Measurements from ENCODE around the gene DUS2.

The DUS2 gene

DNA sequence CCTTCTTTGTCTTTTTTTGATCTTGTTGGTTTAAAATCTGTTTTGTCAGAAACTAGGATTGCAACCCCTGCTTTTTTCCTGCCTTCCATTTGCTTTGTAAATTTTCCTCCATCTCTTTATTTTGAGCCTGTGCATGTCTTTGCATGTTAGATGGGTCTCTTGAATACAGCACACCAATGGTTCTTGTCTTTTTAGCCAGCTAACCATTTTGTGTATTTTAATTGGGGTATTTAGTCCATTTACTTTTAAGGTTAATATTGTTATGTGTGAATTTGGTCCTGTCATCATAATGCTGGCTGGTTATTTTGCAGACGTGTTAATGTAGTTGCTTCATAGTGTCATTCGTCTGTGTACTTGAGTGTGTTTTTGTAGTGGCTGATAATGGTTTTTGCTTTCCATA is 88.3 kb downstream of the DUS2 start:
- no peak for TF ChIP-seq ZNF18 (tag by site-specific recombination; IDR thresholded peaks at IDR 0.05)
- no peak for TF ChIP-seq ZNF600 (tag by site-specific recombination; IDR thresholded peaks at IDR 0.05)
- TF ChIP-seq ZNF146 (tag by site-specific recombination; IDR thresholded peaks at IDR 0.05): no peak
- TF ChIP-seq SETDB1 (IDR thresholded peaks at IDR 0.05; ENCODE audit: insufficient read length, low read length): peak; percentile 95
- no peak for TF ChIP-seq ZNF148 (tag by site-specific recombination; IDR thresholded peaks at IDR 0.05; ENCODE audit: borderline replicate concordance)
- Histone ChIP-seq H3K9me3 (ENCODE audit: control insufficient read depth, insufficient read depth, low read depth, low read length) (no peaks in the 10 kb centered on the region), H3K36me3 (ENCODE audit: control insufficient read depth in 2 of 2, insufficient read depth in 1 of 2, low read length in 2 of 2) (no peaks in the 10 kb centered on the region), H3K4me3 (ENCODE audit: low read depth, low read length) (no peak overlapping the region), H3K4me1 (ENCODE audit: control insufficient read depth, insufficient read depth, low read length) (no peaks in the 10 kb centered on the region), H3K27ac (ENCODE audit: extremely low read depth, low read depth, low read length) (no peak overlapping the region)
- CTCF ChIA-PET: no interaction called here
- POLR2A ChIA-PET: no interaction called here

GRCh38 chr16:68113059-68113761 is 90.1 kb downstream of the DUS2 start:
- POLR2A ChIA-PET: no interaction called here
- CTCF ChIA-PET: interaction anchor here (0.7 to 0.8 kb wide), 2 partner anchors 115 to 907 kb away, joined by 3 read pairs; no protein-coding TSS in a partner anchor
- Histone ChIP-seq H3K27ac (ENCODE audit: extremely low read depth, low read depth, low read length) (no peak overlapping the region), H3K4me3 (ENCODE audit: low read depth, low read length) (no peak overlapping the region), H3K9me3 (ENCODE audit: control insufficient read depth, insufficient read depth, low read depth, low read length) (no peaks in the 10 kb centered on the region), H3K36me3 (ENCODE audit: control insufficient read depth in 2 of 2, insufficient read depth in 1 of 2, low read length in 2 of 2) (no peaks in the 10 kb centered on the region), H3K4me1 (ENCODE audit: control insufficient read depth, insufficient read depth, low read length) (no peaks in the 10 kb centered on the region)
- TF ChIP-seq ZNF2 (tag by site-specific recombination; IDR thresholded peaks at IDR 0.05) (no peak), WT1 (tag by site-specific recombination; IDR thresholded peaks at IDR 0.05) (no peak), FEZF1 (tag by site-specific recombination; IDR thresholded peaks at IDR 0.05) (no peak), ZNF391 (tag by site-specific recombination; IDR thresholded peaks at IDR 0.05; ENCODE audit: borderline replicate concordance, low read depth) (no peak), PRDM1 (tag by site-specific recombination; IDR thresholded peaks at IDR 0.05) (no peak), ZNF423 (tag by site-specific recombination; IDR thresholded peaks at IDR 0.05) (no peak), ZNF600 (tag by site-specific recombination; IDR thresholded peaks at IDR 0.05) (no peak), ZNF623 (tag by site-specific recombination; IDR thresholded peaks at IDR 0.05) (no peak), ZNF416 (tag by site-specific recombination; IDR thresholded peaks at IDR 0.05) (no peak), BCL11A (tag by site-specific recombination; IDR thresholded peaks at IDR 0.05; ENCODE audit: low read depth) (no peak), ZNF626 (tag by site-specific recombination; IDR thresholded peaks at IDR 0.05) (no peak), ZNF404 (tag by site-specific recombination; IDR thresholded peaks at IDR 0.05) (no peak), ZNF426 (tag by site-specific recombination; IDR thresholded peaks at IDR 0.05) (no peak), ZNF157 (tag by site-specific recombination; IDR thresholded peaks at IDR 0.05) (no peak), TRIM28 (IDR thresholded peaks at IDR 0.05; ENCODE audit: borderline replicate concordance, low read length) (no peak), ZNF266 (tag by site-specific recombination; IDR thresholded peaks at IDR 0.05; ENCODE audit: low read depth) (no peak), YY2 (tag by site-specific recombination; IDR thresholded peaks at IDR 0.05) (no peak)
- TF ChIP-seq, protein P1, sequence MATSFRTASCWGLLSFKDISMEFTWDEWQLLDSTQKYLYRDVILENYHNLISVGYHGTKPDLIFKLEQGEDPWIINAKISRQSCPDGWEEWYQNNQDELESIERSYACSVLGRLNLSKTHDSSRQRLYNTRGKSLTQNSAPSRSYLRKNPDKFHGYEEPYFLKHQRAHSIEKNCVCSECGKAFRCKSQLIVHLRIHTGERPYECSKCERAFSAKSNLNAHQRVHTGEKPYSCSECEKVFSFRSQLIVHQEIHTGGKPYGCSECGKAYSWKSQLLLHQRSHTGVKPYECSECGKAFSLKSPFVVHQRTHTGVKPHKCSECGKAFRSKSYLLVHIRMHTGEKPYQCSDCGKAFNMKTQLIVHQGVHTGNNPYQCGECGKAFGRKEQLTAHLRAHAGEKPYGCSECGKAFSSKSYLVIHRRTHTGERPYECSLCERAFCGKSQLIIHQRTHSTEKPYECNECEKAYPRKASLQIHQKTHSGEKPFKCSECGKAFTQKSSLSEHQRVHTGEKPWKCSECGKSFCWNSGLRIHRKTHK (tag by site-specific recombination; IDR thresholded peaks at IDR 0.05): no peak
